GM18526 (cell line): Measurements from ENCODE around the gene CYP1B1.

ENCODE experiments used
- POLR2A ChIP-seq: IDR thresholded peaks from 3 replicates; pipeline ENCODE4 v1.6.1; 2011; ENCODE audit not compliant: insufficient read length; ENCODE audit errors: extremely low read depth

Gene CYP1B1

GRCh38 chr2:38106405-38107094 lies 30.6 kb upstream of the CYP1B1 start:
- TF ChIP-seq POLR2A = no peak

DNA sequence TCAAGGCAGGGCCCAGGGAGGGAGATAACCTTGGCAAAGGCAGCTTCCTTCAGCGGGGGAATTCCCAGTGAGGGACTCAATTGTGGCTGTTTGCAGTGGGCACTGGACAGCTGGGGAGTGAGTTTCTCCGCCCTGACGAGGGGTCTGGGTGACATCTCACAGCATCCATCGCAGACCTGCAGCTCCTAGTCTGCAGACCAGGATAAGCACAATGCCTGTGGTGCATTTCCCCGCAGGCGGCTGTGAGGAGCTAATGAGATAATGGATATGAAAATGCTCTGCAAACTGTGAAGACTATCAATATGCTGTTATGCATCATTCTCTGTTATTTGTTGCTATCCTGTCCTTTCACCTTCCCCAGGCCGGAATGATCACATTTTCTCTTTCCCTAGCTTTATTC lies 30.0 kb upstream of the CYP1B1 start:
- TF ChIP-seq POLR2A = no peak

DNA sequence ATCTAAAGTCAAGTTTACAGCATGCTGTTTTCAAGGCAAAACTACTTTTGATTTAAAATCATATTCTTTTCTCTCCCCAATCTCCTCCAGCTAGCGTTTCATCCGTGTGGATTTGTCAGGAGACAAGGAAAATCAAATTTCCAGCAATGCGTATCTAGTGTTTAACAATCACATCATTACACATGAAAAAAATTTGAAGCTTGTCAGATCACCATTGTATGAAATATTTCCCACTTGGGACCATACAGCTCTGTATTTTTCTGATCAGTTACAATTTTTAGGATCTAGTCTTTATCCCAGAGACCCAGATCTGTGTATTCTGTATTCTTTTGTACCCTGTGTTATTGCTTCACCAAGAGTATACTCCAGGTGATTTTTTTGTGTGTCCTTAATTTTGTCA lies 28.6 kb upstream of the CYP1B1 start:
- TF ChIP-seq POLR2A = no peak

GRCh38 chr2:38100328-38100727 lies 24.4 kb upstream of the CYP1B1 start:
- no peak for TF ChIP-seq POLR2A

DNA sequence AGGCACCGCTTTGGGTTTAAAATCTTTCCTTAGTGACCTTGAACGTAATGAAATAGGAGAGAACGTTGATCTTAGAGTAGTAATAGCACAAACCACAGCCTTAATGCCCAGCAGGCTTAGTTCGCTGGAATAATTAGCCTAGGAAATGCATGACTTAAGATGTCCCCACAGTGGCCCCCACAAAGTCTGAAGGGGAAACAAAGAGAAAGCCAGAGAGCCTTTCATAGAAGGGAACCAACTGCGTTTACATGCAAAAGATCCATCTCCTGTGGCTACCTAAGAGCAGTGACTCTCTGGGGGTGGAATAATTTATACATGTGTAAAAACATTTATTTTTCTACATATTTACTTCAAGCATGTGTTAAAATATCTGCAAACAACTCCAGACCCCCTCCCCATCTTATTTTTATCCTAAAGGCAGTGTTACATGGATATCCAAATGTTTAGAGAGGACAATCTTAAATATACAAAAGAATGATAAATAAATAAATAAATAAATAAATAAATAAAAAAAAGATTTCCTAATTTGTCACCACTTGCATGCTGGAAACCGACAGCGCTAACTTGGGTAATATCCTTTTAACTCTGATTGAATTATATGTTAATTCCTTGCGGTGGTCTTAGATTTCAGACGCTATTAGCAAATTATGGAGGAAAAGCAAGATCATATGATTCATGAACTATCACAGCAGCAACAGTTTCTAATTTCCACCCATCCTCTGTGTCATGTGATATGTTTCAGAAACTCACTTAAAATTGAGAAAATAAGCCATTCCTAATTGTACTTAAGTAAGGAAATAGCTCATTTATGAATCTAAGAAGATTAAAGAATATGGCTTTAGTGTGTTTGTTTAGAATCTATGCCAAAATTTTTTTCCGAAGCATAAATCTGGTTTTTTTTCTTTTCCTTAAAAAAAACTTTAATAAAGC lies 23.4 kb upstream of the CYP1B1 start:
- TF ChIP-seq POLR2A = no peak

GRCh38 chr2:38098421-38099098 lies 22.6 kb upstream of the CYP1B1 start:
- TF ChIP-seq POLR2A = no peak

DNA sequence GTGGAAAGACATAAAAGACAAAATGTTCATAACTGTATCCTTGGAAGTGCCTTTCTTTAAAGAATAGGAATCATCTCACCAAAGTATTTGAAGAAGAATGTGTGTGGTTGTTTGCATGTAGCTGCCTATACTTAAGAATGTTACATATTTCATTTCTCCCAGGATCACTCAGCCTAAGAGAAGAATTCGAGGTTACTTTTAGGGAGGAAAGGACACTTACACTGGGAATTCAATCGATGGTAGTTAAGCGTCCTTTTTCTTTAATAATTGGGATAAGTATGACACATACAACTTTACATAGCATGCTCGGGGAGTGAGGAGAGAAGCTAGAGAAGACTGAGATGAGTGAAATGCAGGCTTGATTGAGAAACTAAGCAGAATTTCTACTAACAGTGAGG lies 22.0 kb upstream of the CYP1B1 start:
- TF ChIP-seq POLR2A = no peak

GRCh38 chr2:38097258-38097987 lies 21.5 kb upstream of the CYP1B1 start:
- no peak for TF ChIP-seq POLR2A

DNA sequence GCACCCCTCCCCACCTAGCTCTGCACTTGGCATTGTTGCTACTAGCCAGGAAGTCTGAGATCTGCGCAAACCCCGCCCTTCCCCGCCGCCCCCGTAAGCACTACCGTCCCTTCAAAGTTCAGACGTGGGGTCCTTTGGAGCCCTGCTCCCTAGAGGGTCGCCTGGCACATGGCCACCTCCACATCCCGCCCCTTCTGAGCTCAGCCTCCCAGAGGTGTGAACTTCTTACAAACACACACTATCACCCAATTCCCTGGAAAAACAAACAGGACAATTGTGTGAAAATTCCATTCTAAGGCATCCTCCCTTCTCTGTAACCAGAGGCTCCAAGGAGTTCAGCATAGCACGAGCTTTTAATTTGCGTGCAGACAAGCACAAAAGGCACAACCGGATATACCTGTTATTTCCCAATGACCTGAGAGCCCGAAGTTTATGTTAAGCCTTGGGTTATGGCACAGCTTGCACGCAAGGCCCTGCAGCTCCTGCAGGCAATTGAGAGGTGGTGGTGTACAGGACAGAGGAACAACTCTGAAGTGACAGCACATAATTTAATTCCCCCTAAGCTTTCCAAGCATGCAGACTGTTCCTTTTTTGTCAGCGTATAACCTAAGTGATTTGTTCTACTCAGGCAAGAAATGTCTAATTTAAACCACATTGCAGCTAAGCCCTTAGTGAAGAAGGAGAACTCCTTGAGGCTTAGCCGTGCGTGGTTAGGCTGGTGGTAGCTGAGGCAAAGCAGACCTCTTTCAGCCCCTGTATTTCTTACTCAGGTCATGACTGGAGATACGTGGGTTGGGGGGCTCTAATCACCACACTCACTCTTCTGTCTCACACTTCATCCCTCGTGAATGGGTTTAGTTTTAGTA lies 20.3 kb upstream of the CYP1B1 start:
- no peak for TF ChIP-seq POLR2A

DNA sequence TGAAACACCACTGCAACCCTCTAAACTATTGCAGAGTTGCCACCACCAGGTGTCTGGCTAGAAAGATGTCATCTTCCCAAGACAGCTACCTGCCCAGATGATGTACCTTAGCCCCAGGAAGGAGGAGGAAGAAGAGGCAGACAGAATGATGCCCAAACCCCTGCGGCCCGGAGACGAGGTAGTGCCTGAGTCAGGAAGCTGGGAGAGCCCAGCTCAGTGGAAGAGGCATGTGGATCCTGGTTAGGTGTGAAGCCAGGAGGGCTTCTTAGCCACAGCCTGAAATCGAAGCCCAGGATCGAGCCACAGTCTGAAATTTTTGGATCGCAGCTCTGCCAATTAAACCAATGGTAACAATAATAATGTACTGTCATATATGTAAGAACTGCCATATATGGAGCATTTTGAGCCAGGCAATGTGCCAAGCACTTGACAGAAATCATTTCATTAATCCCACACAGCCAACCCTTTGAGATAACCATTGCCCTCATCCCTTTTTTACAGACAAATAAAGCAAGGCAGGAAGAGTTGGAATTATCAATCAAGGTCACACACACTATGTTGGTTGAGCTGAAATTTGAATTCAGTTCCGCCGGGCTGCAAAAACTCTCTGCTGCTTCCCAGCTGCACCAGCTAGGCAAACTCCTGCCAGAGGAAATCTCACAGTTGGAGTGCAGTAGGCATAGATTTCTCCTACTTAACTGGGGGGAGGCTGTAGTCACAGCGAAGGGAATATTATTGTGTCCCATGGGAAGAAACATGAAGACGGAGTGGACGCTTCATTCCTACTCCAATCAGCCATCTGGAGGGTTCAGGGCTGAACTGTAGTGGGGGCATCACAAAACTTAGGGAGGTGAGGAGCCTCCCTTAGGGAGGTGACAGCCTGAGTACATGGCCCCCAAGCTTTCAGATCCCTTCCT lies 19.4 kb upstream of the CYP1B1 start:
- no peak for TF ChIP-seq POLR2A

DNA sequence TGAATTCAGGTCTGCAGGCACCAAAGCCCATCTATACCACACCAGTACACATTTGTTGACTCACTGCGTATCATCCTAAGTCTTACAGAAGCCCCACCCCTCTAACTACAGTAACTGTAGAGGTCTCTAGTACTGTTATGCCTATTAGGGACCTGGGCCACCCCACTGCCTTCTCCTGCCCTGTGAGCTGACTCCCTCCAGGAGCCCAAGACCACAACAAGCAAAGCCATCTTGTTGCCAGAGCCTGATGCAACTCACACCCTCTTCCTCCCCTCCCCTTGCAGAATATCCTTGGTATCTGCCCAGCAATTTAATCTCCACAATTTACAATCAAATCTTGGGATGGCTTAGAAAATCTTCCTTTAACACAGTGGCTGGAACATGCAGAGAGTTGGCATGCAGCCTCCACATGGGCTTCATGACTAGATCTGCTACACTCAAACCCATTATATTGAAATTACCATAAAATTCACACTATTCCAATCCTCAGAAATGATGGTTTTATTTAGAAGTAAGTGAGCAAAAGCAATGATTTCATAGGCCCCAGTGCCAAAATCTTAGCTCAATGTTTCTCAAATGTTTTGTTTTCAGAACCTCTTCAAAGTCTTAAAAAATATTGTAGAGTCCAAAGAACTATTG lies 17.7 kb upstream of the CYP1B1 start:
- TF ChIP-seq POLR2A = no peak

DNA sequence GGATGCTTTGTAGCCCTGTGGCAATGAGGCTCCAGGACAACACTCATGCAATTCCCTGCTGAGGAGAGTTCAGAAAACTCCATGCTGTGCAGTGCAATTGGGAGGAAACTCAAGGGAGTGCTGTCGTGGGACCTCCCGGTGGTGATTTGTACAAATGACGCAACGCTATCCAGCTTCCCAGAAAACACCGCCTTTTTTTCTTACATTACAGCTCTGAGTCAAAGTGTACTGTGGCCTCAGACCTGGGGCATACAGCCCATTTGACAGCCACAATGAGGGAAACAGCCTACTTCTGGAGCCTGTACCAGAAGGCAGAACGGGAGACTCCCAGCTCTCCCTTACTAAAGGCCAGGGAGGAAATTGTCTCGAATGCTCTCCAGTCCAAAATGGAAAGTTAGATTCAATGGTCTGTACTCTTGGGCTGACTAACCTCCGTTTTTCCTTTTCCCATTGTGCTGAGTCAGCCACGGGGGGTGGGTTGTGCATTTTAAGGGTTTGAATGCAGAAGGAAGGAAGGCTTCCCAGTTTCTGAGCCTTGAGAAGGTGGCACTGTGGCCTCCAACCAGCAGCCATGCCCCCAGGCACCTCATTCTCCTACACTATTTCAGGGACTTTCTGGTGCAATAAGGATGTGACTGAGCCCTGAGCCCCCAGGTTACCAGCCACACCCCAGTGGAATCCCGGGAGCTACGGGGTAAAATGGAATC lies 16.4 kb upstream of the CYP1B1 start:
- no peak for TF ChIP-seq POLR2A

- TF ChIP-seq POLR2A = no peak
Measured at GRCh38 chr2:38091760-38092159, 15.8 kb upstream of the CYP1B1 start.

DNA sequence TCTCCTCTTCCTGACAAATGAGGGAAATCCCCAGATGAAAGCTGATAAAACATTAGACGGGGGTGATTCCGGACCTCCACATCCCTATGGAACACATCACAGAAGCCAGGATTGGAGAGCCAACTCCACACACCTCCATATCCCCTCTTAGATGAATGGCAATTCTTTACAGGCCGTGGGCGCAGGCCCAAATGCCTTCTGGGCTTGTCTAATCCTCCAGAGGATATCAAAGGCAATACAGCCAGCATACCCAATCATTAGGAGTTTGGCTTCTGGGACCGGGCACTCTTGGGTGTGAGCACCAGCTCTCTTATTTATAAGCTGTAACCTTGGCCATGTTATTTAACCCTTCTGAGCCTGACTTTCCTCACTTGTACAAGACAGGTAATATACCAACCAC lies 15.0 kb upstream of the CYP1B1 start:
- TF ChIP-seq POLR2A = no peak
